ENCODE measurements around the gene SLC27A5. TPM values are rescaled to one million over a fixed set of nuclear protein-coding genes. Genes with fewer than 3 reads are reported as not detected.

The SLC27A5 gene
- total and polyA plus RNA-seq, 2 of the 13 experiments (the other 11 are each of a cell fraction or from before 2014, with no cell fraction given) = 30.3 to 40.2 TPM

GRCh38 chr19:58451358-58452101 lies 60.3 kb downstream of the SLC27A5 start, which contains the start of gene ZNF324B (continued):
- peak; percentile 37; the same call in 1 of the 2 replicates for TF ChIP-seq HIC2 (CRISPR knock-in tag; IDR thresholded peaks at IDR 0.05; ENCODE audit: low read depth)
- no peak for TF ChIP-seq TOE1 (CRISPR knock-in tag; IDR thresholded peaks at IDR 0.05)
- no peak for TF ChIP-seq CREB3 (CRISPR knock-in tag; IDR thresholded peaks at IDR 0.05)
- TF ChIP-seq ATF1 (CRISPR knock-in tag; IDR thresholded peaks at IDR 0.05) = no peak
- TF ChIP-seq SAP130 (CRISPR knock-in tag; IDR thresholded peaks at IDR 0.05; ENCODE audit: low read depth) = peak; percentile 95
- TF ChIP-seq EHMT2 (IDR thresholded peaks at IDR 0.05; ENCODE audit: borderline replicate concordance, low read depth, low read length) = no peak
- TF ChIP-seq NR3C1 (CRISPR knock-in tag; IDR thresholded peaks at IDR 0.05) = no peak
- no peak for TF ChIP-seq PTBP1 (IDR thresholded peaks at IDR 0.05; ENCODE audit: low read depth, low read length, poor library complexity, severe bottlenecking)
- TF ChIP-seq TCF12 (IDR thresholded peaks at IDR 0.05) = no peak
- no peak for TF ChIP-seq TCF12 (CRISPR knock-in tag; IDR thresholded peaks at IDR 0.05)
- no peak for TF ChIP-seq ZKSCAN8 (CRISPR knock-in tag; IDR thresholded peaks at IDR 0.05; ENCODE audit: borderline replicate concordance)
- no peak for TF ChIP-seq JARID2 (CRISPR knock-in tag; IDR thresholded peaks at IDR 0.05; ENCODE audit: insufficient replicate concordance)
- TF ChIP-seq TEAD2 (CRISPR knock-in tag; IDR thresholded peaks at IDR 0.05) = no peak
- TF ChIP-seq ELK4 (CRISPR knock-in tag; IDR thresholded peaks at IDR 0.05; ENCODE audit: borderline replicate concordance) = no peak
- peak; percentile 79 for TF ChIP-seq ZNF800 (CRISPR knock-in tag; IDR thresholded peaks at IDR 0.05)
- TF ChIP-seq HOMEZ (CRISPR knock-in tag; IDR thresholded peaks at IDR 0.05; ENCODE audit: low read depth) = peak; percentile 6; the same call in 1 of the 2 replicates
- no peak for TF ChIP-seq PRPF4 (IDR thresholded peaks at IDR 0.05; ENCODE audit: low read depth, low read length, poor library complexity, severe bottlenecking)
- TF ChIP-seq NFE2L1 (CRISPR knock-in tag; IDR thresholded peaks at IDR 0.05; ENCODE audit: borderline replicate concordance) = no peak
- TF ChIP-seq ZBTB49 (CRISPR knock-in tag; IDR thresholded peaks at IDR 0.05; ENCODE audit: borderline replicate concordance) = no peak
- no peak for TF ChIP-seq BHLHE40 (IDR thresholded peaks at IDR 0.05; ENCODE audit: low read length)

Measured in HepG2 (cell line).